GM21737 (cell line): Measurements from ENCODE around the gene TRAF6.
"Not testable (repeated sequence)": the region's sequence is repeated elsewhere in the genome, so short reads cannot be mapped to it uniquely, and the experiment has no call there.

Experiments
- ATAC-seq: cut with Tn5 transposase; IDR thresholded peaks from one replicate; pipeline ENCODE4 v1.9.1; 2021; ENCODE audit warnings: mild to moderate bottlenecking, moderate library complexity; ENCODE audit not compliant: unreplicated experiment

The TRAF6 gene

GRCh38 chr11:36509694-36510593 lies at the start of gene TRAF6:
Gene TRAF6, minus strand, starts transcription at chr11:36510272. Its CDS starts 8,757 bp downstream, at chr11:36501515.
- ATAC-seq, result peak; percentile 99

- peak; percentile 78 for ATAC-seq
These were observed 48.7 kb upstream of the TRAF6 start for GRCh38 chr11:36558571-36559413.

- ATAC-seq, result no peak
These were observed 47.9 kb upstream of the TRAF6 start for GRCh38 chr11:36557991-36558390.

GRCh38 chr11:36557390-36557789 lies 47.3 kb upstream of the TRAF6 start:
- ATAC-seq, result not testable (repeated sequence)

- ATAC-seq, result no peak
These were observed 40.5 kb upstream of the TRAF6 start for GRCh38 chr11:36550385-36551115.

GRCh38 chr11:36540998-36541397 lies 30.9 kb upstream of the TRAF6 start:
- peak; percentile 98 for ATAC-seq

- ATAC-seq, result no peak
These were observed 24.3 kb upstream of the TRAF6 start for GRCh38 chr11:36534276-36534840.

- no peak for ATAC-seq
These were observed 23.0 kb upstream of the TRAF6 start for GRCh38 chr11:36532941-36533601.

- no peak for ATAC-seq
These were observed 20.8 kb upstream of the TRAF6 start for GRCh38 chr11:36530840-36531239.

- ATAC-seq, result no peak
These were observed 3.9 kb upstream of the TRAF6 start for GRCh38 chr11:36513965-36514364.

GRCh38 chr11:36512016-36512415 lies 1.9 kb upstream of the TRAF6 start:
- ATAC-seq, result no peak

GRCh38 chr11:36511062-36511461 lies 990 bp upstream of the TRAF6 start:
- ATAC-seq, result not testable (repeated sequence)

GRCh38 chr11:36510594-36510942 lies 496 bp upstream of the TRAF6 start:
- no peak for ATAC-seq

- no peak for ATAC-seq
These were observed 852 bp downstream of the TRAF6 start for GRCh38 chr11:36509201-36509639.

- no peak for ATAC-seq
These were observed 1.3 kb downstream of the TRAF6 start for GRCh38 chr11:36508743-36509142.

- no peak for ATAC-seq
These were observed 2.1 kb downstream of the TRAF6 start for GRCh38 chr11:36507824-36508489.

GRCh38 chr11:36501236-36501635 lies 8.8 kb downstream of the TRAF6 start:
- no peak for ATAC-seq

GRCh38 chr11:36500315-36500721 lies 9.8 kb downstream of the TRAF6 start:
- ATAC-seq, result peak; percentile 91

GRCh38 chr11:36499315-36499714 lies 10.8 kb downstream of the TRAF6 start:
- no peak for ATAC-seq

GRCh38 chr11:36498721-36499120 lies 11.4 kb downstream of the TRAF6 start:
- no peak for ATAC-seq
